Measurements from ENCODE around the gene SZT2. TPM values are rescaled to one million over a fixed set of nuclear protein-coding genes. Genes with fewer than 3 reads are reported as not detected.
"Not testable (repeated sequence)": the region's sequence is repeated elsewhere in the genome, so short reads cannot be mapped to it uniquely, and the experiment has no call there.

The SZT2 gene
- polyA plus RNA-seq, 1 experiment = 9.4 TPM

- ChIA-PET POLR2A (no interaction called here), CTCF (no interaction called here)
- Histone ChIP-seq H3K27me3 (ENCODE audit: control insufficient read depth, insufficient read depth, low read length) (no peaks in the 10 kb centered on the region), H3K9me3 (ENCODE audit: control insufficient read depth, insufficient read depth, low read length) (peaks cover 18% of the 10 kb centered on the region), H3K4me3 (ENCODE audit: low read depth, low read length) (no peak overlapping the region), H3K27ac (ENCODE audit: low read depth, low read length) (no peak overlapping the region)
- DNase-seq (ENCODE audit: low read depth, low spot score) = no peak
- no peak for TF ChIP-seq CTCF (IDR thresholded peaks at IDR 0.05; ENCODE audit: low read depth, low read length)
These were observed 76.7 kb downstream of the SZT2 start for GRCh38 chr1:43466403-43466802.

- Histone ChIP-seq H3K4me3 (ENCODE audit: low read depth, low read length) (no peak overlapping the region), H3K9me3 (ENCODE audit: control insufficient read depth, insufficient read depth, low read length) (peaks cover 16% of the 10 kb centered on the region; the same call in 1 of the 2 replicates), H3K27ac (ENCODE audit: low read depth, low read length) (no peak overlapping the region), H3K27me3 (ENCODE audit: control insufficient read depth, insufficient read depth, low read length) (no peaks in the 10 kb centered on the region)
- no peak for DNase-seq (ENCODE audit: low read depth, low spot score)
- ChIA-PET CTCF (no interaction called here), POLR2A (no interaction called here)
- TF ChIP-seq CTCF (IDR thresholded peaks at IDR 0.05; ENCODE audit: low read depth, low read length) = no peak
These were observed 78.7 kb downstream of the SZT2 start for GRCh38 chr1:43468414-43468813.

DNA sequence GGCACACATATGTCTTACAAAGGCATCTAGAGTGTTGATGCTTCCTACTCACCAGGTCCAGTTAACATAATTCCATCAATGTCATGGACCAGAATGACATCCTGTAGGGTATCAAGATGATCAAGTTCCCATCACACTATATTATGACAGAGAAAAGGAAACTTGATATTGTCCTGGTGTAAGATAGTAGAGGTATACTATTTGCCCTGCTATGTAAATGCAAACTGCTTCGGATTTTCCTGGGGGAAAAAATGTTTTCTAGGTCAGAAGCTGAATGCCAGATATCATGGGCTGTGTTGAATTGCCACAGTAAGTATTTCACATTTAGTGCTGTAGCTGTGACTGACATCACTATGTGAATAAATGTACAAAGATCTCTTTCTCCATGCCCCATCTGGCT is 80.2 kb downstream of the SZT2 start:
- DNase-seq (ENCODE audit: low read depth, low spot score) = no peak
- no peak for TF ChIP-seq CTCF (IDR thresholded peaks at IDR 0.05; ENCODE audit: low read depth, low read length)
- H3K27ac ChIP-seq (ENCODE audit: low read depth, low read length) = no peak overlapping the region
- H3K9me3 ChIP-seq (ENCODE audit: control insufficient read depth, insufficient read depth, low read length) = peaks cover 16% of the 10 kb centered on the region; the same call in 1 of the 2 replicates
- ChIA-PET CTCF (no interaction called here), POLR2A (no interaction called here)
- H3K4me3 ChIP-seq (ENCODE audit: low read depth, low read length) = no peak overlapping the region
- no peaks in the 10 kb centered on the region for H3K27me3 ChIP-seq (ENCODE audit: control insufficient read depth, insufficient read depth, low read length)

DNA sequence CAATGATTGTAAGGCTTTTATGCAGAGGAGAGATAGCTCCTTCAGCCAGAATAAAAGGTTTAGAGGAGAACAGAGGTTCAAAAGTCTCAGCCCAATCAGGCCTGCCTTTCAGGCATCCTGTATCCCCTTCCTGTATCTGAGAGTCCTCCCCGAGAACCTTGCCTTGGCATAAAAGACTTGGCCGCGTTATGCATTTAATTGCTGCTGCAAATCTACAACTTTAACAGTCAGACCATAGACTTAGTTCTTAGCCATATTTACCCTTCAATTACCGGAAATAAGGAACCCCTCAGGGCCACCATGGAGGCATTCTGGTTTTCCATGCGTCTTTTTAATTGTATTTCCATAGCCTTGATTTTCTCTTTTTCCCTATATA is 82.4 kb downstream of the SZT2 start:
- POLR2A ChIA-PET = no interaction called here
- H3K27ac ChIP-seq (ENCODE audit: low read depth, low read length) = peak overlapping the region; percentile 80

DNA sequence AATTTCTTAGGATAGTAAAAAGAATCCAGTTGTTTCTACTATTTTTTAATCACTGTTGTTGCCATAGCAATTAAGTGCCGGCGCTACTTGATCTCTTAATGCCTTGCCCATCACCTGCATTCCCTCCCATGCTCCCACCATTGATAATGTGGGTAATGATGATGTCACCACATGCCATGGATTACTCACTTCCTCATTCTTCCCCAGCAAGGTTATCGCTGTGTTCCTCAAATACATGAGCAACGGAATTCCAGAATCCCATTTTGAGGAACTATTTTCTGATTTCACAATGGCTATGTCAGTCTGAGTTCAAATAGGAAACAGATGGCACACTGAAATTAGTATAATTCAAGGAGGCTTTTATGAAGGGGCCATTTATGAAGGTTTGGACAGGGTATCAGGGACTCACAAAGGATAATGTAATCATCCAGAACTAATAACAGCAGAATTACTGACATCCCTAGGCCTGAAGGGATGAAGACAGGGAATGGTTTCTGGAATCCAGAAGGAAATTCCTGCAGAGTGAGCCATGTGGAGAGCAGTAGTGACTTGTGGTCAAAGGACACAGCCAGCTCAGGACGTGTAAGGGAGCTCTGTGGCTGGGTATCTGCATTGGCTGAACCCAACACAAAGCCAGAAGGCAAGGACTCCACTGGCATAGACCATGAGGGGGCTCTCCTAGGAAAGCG is 82.9 kb downstream of the SZT2 start:
- peak; percentile 74 for DNase-seq (ENCODE audit: low read depth, low spot score)
- POLR2A ChIA-PET; H3K4me3 ChIP-seq (ENCODE audit: low read depth, low read length); H3K27me3 ChIP-seq (ENCODE audit: control insufficient read depth, insufficient read depth, low read length): not testable (repeated sequence)
- H3K9me3 ChIP-seq (ENCODE audit: control insufficient read depth, insufficient read depth, low read length) = peaks cover 16% of the 10 kb centered on the region; the same call in 1 of the 2 replicates
- peak overlapping the region; percentile 96 for H3K27ac ChIP-seq (ENCODE audit: low read depth, low read length)
- CTCF ChIA-PET = interaction anchor here (1.4 kb wide), 1 partner anchor 18 kb away, joined by 4 read pairs; the partner anchor contains the start of gene HYI

More for the DNA sequence above, 82.4 kb downstream of the SZT2 start:
- Histone ChIP-seq H3K4me3 (ENCODE audit: low read depth, low read length) (no peak overlapping the region), H3K27me3 (ENCODE audit: control insufficient read depth, insufficient read depth, low read length) (no peaks in the 10 kb centered on the region), H3K9me3 (ENCODE audit: control insufficient read depth, insufficient read depth, low read length) (peaks cover 16% of the 10 kb centered on the region; the same call in 1 of the 2 replicates)
- CTCF ChIA-PET = interaction anchor here (1.4 kb wide), 1 partner anchor 18 kb away, joined by 4 read pairs; the partner anchor contains the start of gene HYI
- DNase-seq (ENCODE audit: low read depth, low spot score) = no peak
- TF ChIP-seq CTCF (IDR thresholded peaks at IDR 0.05; ENCODE audit: low read depth, low read length) = no peak

All from AG04450 (cell line).